CD4-positive, CD25-positive, alpha-beta regulatory T cell (primary cell): ENCODE measurements around the gene NFKBIZ. TPM values are rescaled to one million over a fixed set of nuclear protein-coding genes. Genes with fewer than 3 reads are reported as not detected.
"Not testable (repeated sequence)": the region's sequence is repeated elsewhere in the genome, so short reads cannot be mapped to it uniquely, and the experiment has no call there.

Experiments used
- ATAC-seq, 2 donors: fragments of 150-1000 bp; cut with Tn5 transposase; one replicate each; pipeline ENCODE4 v1.10.0; 2021; ENCODE audit warnings: low read depth in 2 of 2, moderate number of reproducible peaks in 2 of 2, moderate library complexity in 1 of 2
- DNase-seq, 3 donors: peaks; one replicate each; pipeline versions ENCODE4 v3.0.0 to v3.0.0-alpha.2; 2012 to 2022; ENCODE audit warnings: mixed read lengths in 1 of 3
- H3K27ac ChIP-seq: one replicate; pipeline ENCODE4 v1.7.0; 2013; ENCODE audit warnings: mild to moderate bottlenecking, low read length; ENCODE audit not compliant: insufficient read depth, poor library complexity, severe bottlenecking
- H3K27me3 ChIP-seq: one replicate; pipeline ENCODE4 v1.7.0; 2013; ENCODE audit warnings: low read length; ENCODE audit not compliant: control insufficient read depth, insufficient read depth
- H3K36me3 ChIP-seq: one replicate; pipeline ENCODE4 v1.7.0; 2013; ENCODE audit warnings: mild to moderate bottlenecking, low read length, moderate library complexity; ENCODE audit not compliant: control insufficient read depth, insufficient read depth
- H3K4me1 ChIP-seq: 2 replicates; pipeline ENCODE4 v1.7.0; 2013; ENCODE audit warnings: mild to moderate bottlenecking, low read length; ENCODE audit not compliant: insufficient read depth, control insufficient read depth, poor library complexity, severe bottlenecking
- H3K4me3 ChIP-seq: one replicate; pipeline ENCODE4 v1.7.0; 2013; ENCODE audit warnings: low read depth, mild to moderate bottlenecking, low read length, moderate library complexity
- H3K9me3 ChIP-seq, 2 experiments: 1 replicate in 1 of 2; 2 replicates in 1 of 2; pipeline ENCODE4 v1.7.0; 2013; ENCODE audit warnings: low read length in 2 of 2, mild to moderate bottlenecking in 1 of 2, moderate library complexity in 1 of 2; ENCODE audit not compliant: control insufficient read depth in 2 of 2
- H3K27ac Mint-ChIP-seq, 3 donors: one replicate each; pipeline ENCODE4 v1.8.0; 2020 to 2022; ENCODE audit warnings: mild to moderate bottlenecking in 3 of 3, mixed read lengths in 3 of 3, moderate library complexity in 2 of 3
- H3K27me3 Mint-ChIP-seq: one replicate; pipeline ENCODE4 v1.8.0; 2022; ENCODE audit warnings: mild to moderate bottlenecking, mixed read lengths
- H3K36me3 Mint-ChIP-seq: one replicate; pipeline ENCODE4 v1.8.0; 2020; ENCODE audit warnings: mixed read lengths
- H3K4me1 Mint-ChIP-seq, 4 donors: one replicate each; pipeline ENCODE4 v1.8.0; 2020 to 2022; ENCODE audit warnings: mixed read lengths in 4 of 4, mild to moderate bottlenecking in 1 of 4
- H3K4me3 Mint-ChIP-seq, 4 donors: one replicate each; pipeline ENCODE4 v1.8.0; 2020 to 2022; ENCODE audit warnings: mild to moderate bottlenecking in 4 of 4, mixed read lengths in 4 of 4, moderate library complexity in 3 of 4
- H3K9me3 Mint-ChIP-seq, 7 donors: one replicate each; pipeline ENCODE4 v1.8.0; 2020 to 2022; ENCODE audit warnings: mixed read lengths in 7 of 7, mild to moderate bottlenecking in 3 of 7, moderate library complexity in 2 of 7
- polyA plus RNA-seq, 4 donors: library from polyadenylated mRNA; unstranded; fragments of 300-500 nt; fragmentation: Illumina TruSeq; gene quantifications; one replicate each; pipeline ENCODE4 v1.2.3, GENCODE V29; 2021
- total RNA-seq: library from RNA; stranded (reverse); gene quantifications from one replicate; pipeline ENCODE4 v1.2.3, GENCODE V29; 2022

Gene NFKBIZ
- total and polyA plus RNA-seq, 5 donors from 2014 or later = 15.2 to 637 (median 25.8) TPM

DNA sequence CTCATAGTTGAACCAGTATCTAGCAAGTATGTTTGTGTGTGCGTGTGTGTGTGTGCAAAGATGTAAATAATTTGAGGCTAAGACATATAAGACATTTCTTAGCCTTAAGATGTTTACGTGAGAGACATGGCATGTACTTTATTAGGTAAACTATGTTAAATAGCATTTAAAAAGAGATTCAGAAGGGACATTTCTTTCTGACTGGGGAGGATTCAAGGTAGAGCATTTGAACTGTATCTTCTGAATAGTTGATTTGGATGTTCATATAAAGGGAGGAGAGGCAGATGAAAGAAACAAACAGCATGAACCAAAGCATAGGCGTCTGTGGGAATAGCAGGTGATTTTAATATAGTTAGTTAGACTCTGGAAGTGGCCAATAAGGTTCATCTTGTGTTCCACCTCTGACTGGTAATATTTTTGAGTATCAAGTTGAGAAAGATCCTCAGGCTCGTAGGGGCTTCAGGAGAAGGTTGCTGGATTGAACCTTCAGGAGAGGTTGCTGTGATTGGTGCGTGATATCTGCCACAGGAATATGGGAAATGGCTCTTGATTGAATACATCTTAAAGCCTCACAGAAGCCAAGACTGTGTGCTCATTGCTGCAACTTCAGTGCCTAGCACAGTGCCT lies 12.6 kb downstream of the NFKBIZ start:
- Histone ChIP-seq H3K27ac (no peak overlapping the region), H3K4me3 (no peak overlapping the region), H3K4me1 (no peaks in the 10 kb centered on the region), H3K27me3 (no peaks in the 10 kb centered on the region), H3K36me3 (peaks cover 53% of the 10 kb centered on the region), H3K9me3 (no peaks in the 10 kb centered on the region)
- ATAC-seq = peak; percentile 13
- H3K4me3 Mint-ChIP-seq = no peak overlapping the region
- H3K36me3 Mint-ChIP-seq = peaks cover 39% of the 10 kb centered on the region
- DNase-seq = peak in 1 of 3 donors; percentile 18
- H3K27me3 Mint-ChIP-seq = no peaks in the 10 kb centered on the region
- peak overlapping the region; percentile 0 to 21 (median 0) for H3K27ac Mint-ChIP-seq
- peaks cover 19 to 48% (median 46%) of the 10 kb centered on the region in 4 donors for H3K4me1 Mint-ChIP-seq
- no peaks in the 10 kb centered on the region for H3K9me3 Mint-ChIP-seq

DNA sequence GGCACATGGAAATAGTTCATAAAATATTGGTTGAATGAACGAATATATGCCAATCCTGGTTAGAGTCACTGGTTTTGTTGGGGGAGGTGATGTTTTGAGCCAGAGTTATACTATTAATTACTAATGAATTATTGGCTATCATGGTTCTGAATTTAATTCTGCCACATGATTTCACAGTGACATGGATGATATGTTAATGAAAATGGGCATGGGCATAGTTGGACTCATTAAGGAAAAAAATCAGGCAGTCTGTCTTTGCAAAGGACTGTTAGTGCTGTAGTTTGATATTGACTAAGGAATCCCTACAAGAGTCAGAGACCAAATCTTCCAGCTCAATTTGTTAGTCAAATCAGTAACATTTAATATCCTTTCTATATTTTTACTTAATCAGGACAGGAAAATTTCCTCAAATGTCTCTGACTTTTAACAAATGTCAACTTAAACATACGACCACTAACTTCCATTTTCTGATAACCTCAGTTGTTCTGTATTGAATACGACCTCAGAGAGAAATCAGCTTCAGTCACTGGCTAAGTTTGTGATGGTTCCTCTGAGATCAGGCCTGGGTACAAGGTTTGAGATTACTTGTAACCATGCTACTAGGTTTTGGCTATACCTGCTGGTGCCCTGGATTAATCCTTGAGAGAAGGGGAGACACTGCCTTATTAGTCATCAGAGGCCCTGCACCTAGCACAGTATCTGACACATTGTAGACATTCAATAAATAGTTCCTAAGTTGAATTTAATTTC lies 13.3 kb downstream of the NFKBIZ start:
- peaks cover 46% of the 10 kb centered on the region for H3K36me3 ChIP-seq
- peaks cover 32% of the 10 kb centered on the region for H3K36me3 Mint-ChIP-seq
- H3K27ac ChIP-seq = no peak overlapping the region
- no peaks in the 10 kb centered on the region for H3K27me3 Mint-ChIP-seq
- H3K4me3 Mint-ChIP-seq = no peak overlapping the region
- no peaks in the 10 kb centered on the region for H3K27me3 ChIP-seq
- ATAC-seq (peak; percentile 38 to 42), DNase-seq (no peak)
- no peak overlapping the region for H3K4me3 ChIP-seq
- H3K4me1 ChIP-seq = no peaks in the 10 kb centered on the region
- H3K4me1 Mint-ChIP-seq = peaks cover 16 to 47% (median 43%) of the 10 kb centered on the region in 4 donors
- H3K9me3 Mint-ChIP-seq = no peaks in the 10 kb centered on the region
- H3K27ac Mint-ChIP-seq = peak overlapping the region in 2 of 3 donors; percentile 0 to 57
- H3K9me3 ChIP-seq = no peaks in the 10 kb centered on the region

DNA sequence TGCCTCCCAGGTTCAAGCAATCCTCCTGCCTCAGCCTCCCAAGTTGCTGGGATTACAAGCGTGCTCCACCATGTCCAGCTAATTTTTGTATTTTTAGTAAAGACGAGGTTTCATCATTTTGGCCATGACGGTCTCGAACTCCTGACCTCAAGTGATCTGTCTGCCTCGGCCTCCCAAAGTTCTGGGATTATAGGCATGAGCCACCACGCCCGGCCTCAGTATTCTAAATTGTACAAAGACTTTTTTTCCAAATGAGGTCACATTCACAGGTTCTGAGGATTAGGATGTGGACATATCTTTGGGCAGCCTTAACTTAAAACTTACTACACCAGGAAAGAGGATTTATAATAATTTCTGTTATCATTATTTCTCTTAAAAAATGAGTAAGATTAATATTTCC lies 15.6 kb downstream of the NFKBIZ start:
- H3K36me3 Mint-ChIP-seq, H3K4me3 ChIP-seq, H3K27me3 ChIP-seq, H3K27ac Mint-ChIP-seq, H3K27ac ChIP-seq, H3K9me3 Mint-ChIP-seq, H3K4me3 Mint-ChIP-seq, H3K4me1 ChIP-seq, H3K27me3 Mint-ChIP-seq, H3K9me3 ChIP-seq, ATAC-seq, DNase-seq: not testable (repeated sequence)
- peaks cover 23% of the 10 kb centered on the region for H3K36me3 ChIP-seq
- H3K4me1 Mint-ChIP-seq = peaks cover 3 to 31% (median 26%) of the 10 kb centered on the region in 4 donors

DNA sequence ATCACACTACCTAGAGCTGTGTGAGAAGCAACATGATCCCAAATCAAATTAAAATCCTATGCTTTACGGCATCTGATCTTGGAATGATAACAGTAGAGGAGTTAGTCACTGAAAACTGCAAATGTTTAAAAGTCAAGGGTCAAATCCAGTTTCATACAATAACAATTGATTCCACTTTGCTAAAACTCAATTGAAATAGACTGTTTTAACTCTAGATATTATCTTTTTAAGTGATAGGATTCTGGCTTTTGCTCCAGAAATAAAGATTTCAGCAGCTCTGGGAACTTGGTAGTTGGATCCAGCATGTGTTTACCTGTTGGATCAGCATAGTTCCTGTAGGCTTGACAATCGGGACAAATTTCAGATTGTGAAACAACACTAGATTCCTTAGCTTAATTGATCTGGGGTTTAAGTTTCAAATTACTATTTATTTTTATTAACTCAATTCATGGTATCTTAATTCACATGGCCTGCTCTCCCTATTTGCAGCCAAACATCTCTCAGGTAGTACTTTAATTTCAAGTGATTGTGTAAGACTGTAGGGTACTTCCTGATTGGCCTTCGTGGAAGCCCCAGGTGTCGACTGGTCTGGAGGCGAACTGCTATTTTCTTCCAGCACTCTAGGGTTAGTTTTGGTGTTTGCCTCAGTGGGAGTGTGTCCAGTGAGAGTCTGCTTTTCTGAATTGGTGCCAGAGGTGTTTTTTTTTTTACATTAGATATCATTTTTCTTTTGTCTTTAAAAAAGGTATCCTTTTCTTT lies 16.6 kb downstream of the NFKBIZ start:
- no peak overlapping the region for H3K27ac ChIP-seq
- ATAC-seq = no peak
- no peak overlapping the region for H3K4me3 Mint-ChIP-seq
- H3K4me1 ChIP-seq = no peaks in the 10 kb centered on the region
- no peaks in the 10 kb centered on the region for H3K9me3 Mint-ChIP-seq
- H3K27ac Mint-ChIP-seq = no peak overlapping the region
- H3K4me3 ChIP-seq = no peak overlapping the region
- no peaks in the 10 kb centered on the region for H3K27me3 Mint-ChIP-seq
- H3K36me3 Mint-ChIP-seq = peaks cover 4% of the 10 kb centered on the region
- no peaks in the 10 kb centered on the region for H3K27me3 ChIP-seq
- H3K36me3 ChIP-seq = peaks cover 13% of the 10 kb centered on the region
- no peaks in the 10 kb centered on the region for H3K9me3 ChIP-seq
- peak in 1 of 3 donors; percentile 29 for DNase-seq
- peaks cover 3 to 24% (median 23%) of the 10 kb centered on the region in 4 donors for H3K4me1 Mint-ChIP-seq

DNA sequence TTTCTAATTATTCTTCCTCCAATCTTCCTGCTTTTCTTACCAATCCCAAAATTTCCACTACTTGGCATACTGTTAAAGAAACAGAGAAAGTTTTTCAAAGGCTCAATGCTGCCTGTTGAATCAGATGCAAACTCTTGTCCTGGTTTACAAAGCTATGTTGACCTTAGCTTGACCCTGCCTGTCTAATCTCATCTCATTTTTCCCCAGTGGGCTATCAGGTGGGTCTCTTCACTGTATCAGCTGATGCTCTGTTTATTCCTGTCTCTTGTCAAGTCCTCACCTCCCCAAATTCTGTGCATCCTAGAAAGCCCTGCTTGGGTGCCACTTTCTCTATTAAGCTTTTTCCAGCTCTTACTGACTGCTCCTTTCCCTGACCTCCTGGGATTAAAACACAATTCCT lies 18.2 kb downstream of the NFKBIZ start:
- H3K9me3 ChIP-seq = no peaks in the 10 kb centered on the region
- Mint-ChIP-seq H3K9me3 (peaks cover 0 to 1% (median 0%) of the 10 kb centered on the region in 7 donors), H3K36me3 (no peaks in the 10 kb centered on the region), H3K27me3 (no peaks in the 10 kb centered on the region), H3K27ac (no peak overlapping the region), H3K4me1 (peaks cover 3 to 11% (median 10%) of the 10 kb centered on the region in 4 donors), H3K4me3 (no peak overlapping the region)
- H3K27me3 ChIP-seq = no peaks in the 10 kb centered on the region
- ATAC-seq = no peak
- H3K36me3 ChIP-seq = no peaks in the 10 kb centered on the region
- H3K27ac ChIP-seq = no peak overlapping the region
- DNase-seq = no peak
- no peaks in the 10 kb centered on the region for H3K4me1 ChIP-seq
- no peak overlapping the region for H3K4me3 ChIP-seq

DNA sequence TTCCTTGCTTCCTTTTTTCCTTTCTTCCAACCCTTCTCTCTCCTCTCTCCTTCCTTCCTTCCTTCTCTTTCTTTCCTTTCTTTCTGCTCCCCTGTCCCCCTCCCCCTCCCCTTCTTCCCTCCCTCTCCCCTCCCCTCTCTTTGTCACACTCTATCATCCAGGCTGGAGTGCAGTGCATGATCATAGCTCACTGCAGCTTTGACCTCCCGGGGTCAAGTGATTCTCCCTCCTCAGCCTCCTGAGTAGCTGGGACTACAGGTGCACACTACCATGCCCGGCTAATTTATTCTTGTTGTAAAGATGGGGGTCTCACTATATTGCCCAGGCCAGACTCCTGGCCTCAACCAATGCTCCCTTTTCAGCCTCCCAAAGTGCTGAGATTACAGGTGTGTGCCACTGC lies 18.7 kb downstream of the NFKBIZ start:
- H3K27me3 ChIP-seq = no peaks in the 10 kb centered on the region
- no peak overlapping the region for H3K4me3 ChIP-seq
- Mint-ChIP-seq H3K4me3 (no peak overlapping the region), H3K36me3 (peaks cover under 1% of the 10 kb centered on the region), H3K4me1 (peaks cover 3 to 11% (median 8%) of the 10 kb centered on the region in 4 donors), H3K27ac (no peak overlapping the region), H3K27me3 (no peaks in the 10 kb centered on the region), H3K9me3 (peaks cover 0 to 1% (median 0%) of the 10 kb centered on the region in 7 donors)
- DNase-seq (no peak), ATAC-seq (no peak)
- H3K36me3 ChIP-seq = no peaks in the 10 kb centered on the region
- H3K27ac ChIP-seq = no peak overlapping the region
- no peaks in the 10 kb centered on the region for H3K9me3 ChIP-seq
- no peaks in the 10 kb centered on the region for H3K4me1 ChIP-seq

DNA sequence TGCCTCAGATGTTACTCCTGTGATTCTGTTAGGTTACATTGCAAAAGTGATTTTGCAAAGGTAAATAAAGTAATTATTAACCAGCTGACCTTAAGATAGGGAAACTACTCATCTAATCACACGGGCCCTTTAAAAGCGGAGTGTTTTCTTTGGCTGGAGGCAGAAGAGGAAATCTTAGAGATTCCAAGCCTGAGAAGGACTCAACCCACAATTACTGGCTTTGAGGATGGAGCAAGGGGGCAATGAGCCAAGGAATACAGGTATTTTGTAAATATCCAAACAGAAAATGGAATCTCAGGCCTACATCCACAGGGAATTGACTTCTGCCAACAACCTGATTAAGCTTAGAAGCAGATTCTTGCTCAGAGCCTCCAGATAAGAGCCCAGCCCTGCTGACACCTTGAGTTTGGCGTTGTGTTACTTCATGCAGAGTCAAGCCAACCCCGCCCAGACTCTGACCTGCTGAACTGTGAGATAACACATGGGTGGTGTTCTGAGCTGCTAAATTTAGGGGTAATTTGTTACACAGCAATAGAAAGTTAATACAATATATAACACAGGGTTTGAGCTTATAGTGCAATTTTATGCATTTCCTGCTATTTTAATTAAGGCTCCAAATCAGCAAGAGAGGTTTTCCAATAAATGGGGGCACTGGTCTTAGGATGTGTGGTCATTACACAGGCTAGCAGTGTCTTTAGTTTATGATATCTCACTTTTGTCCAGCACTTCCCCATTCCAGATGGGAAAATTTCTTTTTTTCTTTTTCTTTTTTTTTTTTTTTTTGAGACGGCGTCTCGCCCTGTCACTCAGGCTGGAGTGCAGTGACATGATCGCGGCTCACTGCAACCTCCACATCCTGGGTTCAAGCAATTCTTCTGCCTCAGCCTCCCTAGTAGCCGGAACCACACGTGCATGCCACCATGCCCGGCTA lies 19.5 kb downstream of the NFKBIZ start:
- Histone ChIP-seq H3K36me3 (no peaks in the 10 kb centered on the region), H3K4me1 (no peaks in the 10 kb centered on the region), H3K9me3 (no peaks in the 10 kb centered on the region), H3K27me3 (no peaks in the 10 kb centered on the region), H3K4me3 (no peak overlapping the region), H3K27ac (no peak overlapping the region)
- Mint-ChIP-seq H3K4me3 (no peak overlapping the region), H3K36me3 (peaks cover 3% of the 10 kb centered on the region), H3K4me1 (peaks cover 3 to 11% (median 4%) of the 10 kb centered on the region in 4 donors), H3K27ac (no peak overlapping the region), H3K27me3 (no peaks in the 10 kb centered on the region), H3K9me3 (peaks cover 0 to 3% (median 0%) of the 10 kb centered on the region in 7 donors)
- DNase-seq (peak in 1 of 3 donors; percentile 21), ATAC-seq (no peak)
